Measurements from ENCODE around the gene KCNQ2.

The KCNQ2 gene

DNA sequence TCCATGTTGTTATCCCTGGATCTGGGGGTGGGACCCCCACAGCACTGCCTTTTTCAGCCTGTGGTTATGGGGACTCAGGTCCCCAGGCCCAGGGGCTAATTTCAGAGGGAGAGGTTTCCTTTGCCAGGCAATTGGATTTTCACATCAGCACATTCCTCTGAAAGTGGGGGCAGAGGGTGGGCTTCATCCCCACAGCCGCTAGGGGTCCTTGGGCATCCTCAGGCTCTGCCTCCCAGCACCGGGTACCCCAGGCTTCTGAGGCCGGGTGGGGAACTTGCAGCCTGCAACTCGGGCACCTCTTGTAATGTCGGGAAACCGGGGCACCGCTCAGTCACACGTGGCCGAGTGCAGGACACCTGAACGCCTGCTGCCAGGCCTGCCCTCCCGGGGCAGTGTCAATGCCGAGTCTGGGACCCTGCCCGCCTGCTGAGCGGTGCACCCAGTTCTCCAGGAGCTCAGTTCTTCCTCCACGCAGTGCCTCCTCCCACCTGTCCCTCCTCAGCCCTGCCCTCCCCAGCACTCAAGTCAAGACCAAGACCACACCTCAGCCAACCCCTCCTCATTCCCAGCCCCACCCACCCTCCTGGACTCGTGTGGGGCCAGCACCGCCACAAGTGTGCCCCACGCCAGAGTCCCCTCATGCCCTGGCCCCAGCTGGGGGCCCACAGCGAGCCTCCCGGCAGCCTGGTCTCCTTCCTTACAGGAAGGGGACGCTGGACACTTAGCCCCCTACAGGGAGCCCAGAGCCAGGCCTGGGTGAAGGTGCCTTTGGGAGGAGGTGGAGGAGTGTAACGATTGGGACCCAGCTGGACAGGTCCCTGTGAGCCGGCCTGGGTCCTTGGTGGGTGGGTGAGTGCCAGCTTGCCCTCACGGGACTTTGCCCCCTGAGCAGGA lies 102.5 kb downstream of the KCNQ2 start:
- 83 to 86% methylated on average over 17 to 21 of the region's 24 CpGs for WGBS, 2 experiments (ENCODE audit: insufficient coverage in 2 of 2)
- no peak overlapping the region for H3K27ac ChIP-seq (ENCODE audit: low read depth, low read length, severe bottlenecking)
- H3K4me3 ChIP-seq (ENCODE audit: extremely low read depth, insufficient read depth, low read length, poor library complexity, severe bottlenecking) = no peak overlapping the region
- H3K4me1 ChIP-seq (ENCODE audit: control insufficient read depth, insufficient read depth, low read length, poor library complexity, severe bottlenecking) = no peaks in the 10 kb centered on the region
- no peaks in the 10 kb centered on the region for H3K9me3 ChIP-seq (ENCODE audit: control insufficient read depth, low read length)
- H3K36me3 ChIP-seq (ENCODE audit: control insufficient read depth, insufficient read depth, low read length) = no peaks in the 10 kb centered on the region

DNA sequence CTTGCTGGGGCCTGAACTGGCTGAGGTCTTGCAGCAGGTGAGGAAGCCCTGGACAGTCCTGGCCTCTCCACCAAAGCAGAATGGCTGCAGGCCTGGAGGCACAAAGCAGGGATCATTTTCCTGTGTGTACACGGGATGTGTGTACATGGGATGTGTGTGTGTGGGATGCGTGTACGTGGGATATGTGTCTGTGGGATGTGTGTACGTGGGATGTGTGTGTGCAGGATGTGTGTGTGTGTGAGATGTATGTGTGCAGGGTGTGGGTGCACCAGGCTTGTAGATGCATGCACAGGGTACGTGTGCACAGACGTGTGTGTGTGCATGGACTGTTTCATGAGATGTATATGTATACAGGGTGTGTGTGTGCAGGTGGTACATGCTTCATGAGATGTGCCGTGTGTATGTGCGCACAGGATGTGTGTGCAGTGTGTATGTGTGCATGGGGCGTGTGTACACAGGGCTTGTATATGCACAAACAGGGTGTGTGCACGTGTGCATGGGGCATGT lies 103.4 kb downstream of the KCNQ2 start:
- 90 to 95% methylated on average over 8 to 10 of the region's 10 CpGs for WGBS, 2 experiments (ENCODE audit: insufficient coverage in 2 of 2)
- no peak overlapping the region for H3K4me3 ChIP-seq (ENCODE audit: extremely low read depth, insufficient read depth, low read length, poor library complexity, severe bottlenecking)
- no peaks in the 10 kb centered on the region for H3K9me3 ChIP-seq (ENCODE audit: control insufficient read depth, low read length)
- H3K27ac ChIP-seq (ENCODE audit: low read depth, low read length, severe bottlenecking) = no peak overlapping the region
- H3K36me3 ChIP-seq (ENCODE audit: control insufficient read depth, insufficient read depth, low read length) = no peaks in the 10 kb centered on the region
- no peaks in the 10 kb centered on the region for H3K4me1 ChIP-seq (ENCODE audit: control insufficient read depth, insufficient read depth, low read length, poor library complexity, severe bottlenecking)

DNA sequence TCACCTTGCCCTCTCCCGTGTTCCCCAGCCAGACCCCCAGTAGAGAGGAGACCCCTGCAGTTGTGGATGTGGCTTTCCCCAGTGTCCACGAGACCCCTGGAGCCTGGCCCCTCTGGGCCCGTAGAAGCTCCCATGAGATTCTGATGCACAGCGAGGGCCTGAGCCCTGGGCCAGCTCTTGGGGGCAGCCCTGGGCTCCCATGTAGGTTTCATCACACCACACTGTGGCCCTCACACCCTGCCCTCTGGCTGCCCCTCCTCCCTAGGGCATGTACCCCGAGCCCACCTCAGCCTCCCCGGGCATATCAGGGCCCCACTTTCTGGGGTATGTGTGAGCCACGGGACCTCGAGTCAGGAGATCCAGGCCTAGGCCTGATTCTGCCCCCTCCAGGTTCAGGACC lies 104.3 kb downstream of the KCNQ2 start:
- WGBS, 2 experiments (ENCODE audit: insufficient coverage in 2 of 2) = 89 to 100% methylated on average over 4 to 8 of the region's 8 CpGs
- Histone ChIP-seq H3K36me3 (ENCODE audit: control insufficient read depth, insufficient read depth, low read length) (no peaks in the 10 kb centered on the region), H3K27ac (ENCODE audit: low read depth, low read length, severe bottlenecking) (no peak overlapping the region), H3K4me3 (ENCODE audit: extremely low read depth, insufficient read depth, low read length, poor library complexity, severe bottlenecking) (no peak overlapping the region), H3K9me3 (ENCODE audit: control insufficient read depth, low read length) (no peaks in the 10 kb centered on the region), H3K4me1 (ENCODE audit: control insufficient read depth, insufficient read depth, low read length, poor library complexity, severe bottlenecking) (no peaks in the 10 kb centered on the region)

DNA sequence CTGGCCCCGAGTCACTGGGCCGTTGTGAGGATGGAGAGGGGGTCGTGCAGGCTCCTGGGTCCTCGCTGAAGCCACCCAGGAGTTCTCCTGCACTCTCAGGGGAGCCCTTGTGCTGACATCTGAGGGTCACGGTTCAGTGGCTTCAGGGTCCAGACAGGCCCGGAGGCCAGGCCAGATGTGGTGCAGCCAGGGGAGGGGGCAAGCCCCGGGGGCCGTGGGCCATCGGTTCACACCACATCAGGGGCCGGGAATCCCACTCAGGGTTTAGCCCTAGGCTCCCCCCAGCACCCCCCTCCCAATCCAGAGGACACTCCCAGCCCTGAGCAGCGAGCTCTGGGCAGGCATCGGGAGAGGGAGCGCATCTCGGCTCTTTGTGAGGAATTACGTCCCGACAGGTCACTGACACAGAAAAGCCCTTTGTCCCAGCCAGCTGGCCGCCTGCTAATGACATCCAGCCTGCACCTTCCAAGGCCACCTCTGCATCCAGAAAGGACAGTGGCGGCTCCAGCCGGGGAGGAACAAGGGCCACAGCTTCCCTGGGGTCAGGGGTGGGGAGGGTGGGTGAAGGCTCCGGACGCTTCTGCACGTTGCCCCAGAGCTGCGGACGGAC lies 104.9 kb downstream of the KCNQ2 start:
- Histone ChIP-seq H3K9me3 (ENCODE audit: control insufficient read depth, low read length) (no peaks in the 10 kb centered on the region), H3K4me3 (ENCODE audit: extremely low read depth, insufficient read depth, low read length, poor library complexity, severe bottlenecking) (no peak overlapping the region), H3K27ac (ENCODE audit: low read depth, low read length, severe bottlenecking) (no peak overlapping the region), H3K36me3 (ENCODE audit: control insufficient read depth, insufficient read depth, low read length) (no peaks in the 10 kb centered on the region), H3K4me1 (ENCODE audit: control insufficient read depth, insufficient read depth, low read length, poor library complexity, severe bottlenecking) (no peaks in the 10 kb centered on the region)
- 68 to 80% methylated on average over 15 to 16 of the region's 24 CpGs for WGBS, 2 experiments (ENCODE audit: insufficient coverage in 2 of 2)

DNA sequence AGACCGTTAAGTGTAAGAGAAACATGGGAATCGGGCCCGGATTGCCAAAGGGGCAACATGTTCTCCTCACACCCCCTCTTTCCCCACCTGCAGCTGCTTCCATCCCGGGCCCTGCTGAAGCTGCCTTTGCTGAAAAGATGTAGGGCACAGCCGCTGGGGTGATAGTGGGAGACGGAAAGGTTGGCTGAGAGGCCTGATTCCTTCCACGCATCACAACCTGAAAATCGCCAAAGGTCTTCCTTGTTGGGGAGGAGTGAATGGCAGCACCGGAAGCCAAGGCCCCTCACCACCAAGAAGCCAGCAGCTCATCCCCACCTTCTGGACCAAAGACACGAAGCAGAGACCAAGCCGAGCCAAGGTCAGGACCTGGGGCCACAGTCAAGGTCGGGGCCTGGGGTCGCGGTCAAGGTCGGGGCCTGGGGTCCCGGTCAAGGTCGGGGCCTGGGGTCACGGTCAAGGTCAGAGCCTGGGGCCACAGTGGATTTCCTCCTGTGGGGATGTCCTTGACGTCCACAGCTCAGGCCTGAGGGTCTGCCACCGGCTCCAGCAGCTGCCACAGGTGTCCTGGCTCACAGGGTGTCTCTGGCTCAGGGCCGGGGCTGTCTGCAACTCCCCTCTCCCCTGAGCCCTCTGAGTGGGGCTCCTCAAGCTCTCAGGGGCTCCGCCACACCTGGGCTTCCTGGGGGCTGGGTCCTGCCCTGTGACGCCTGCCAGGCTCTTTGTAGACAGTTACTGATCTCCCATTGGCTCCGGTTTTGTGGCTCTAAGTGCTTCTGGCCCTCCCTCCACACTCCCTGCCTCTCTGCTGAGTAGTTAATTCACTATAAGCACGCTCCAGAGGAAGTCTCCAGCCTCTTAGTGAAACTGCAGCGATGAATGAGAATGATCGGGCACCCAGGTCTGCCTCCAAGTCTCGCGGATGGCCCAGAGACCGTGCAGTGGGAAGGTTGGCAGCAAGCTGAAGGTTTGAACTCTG lies 105.8 kb downstream of the KCNQ2 start:
- Histone ChIP-seq H3K36me3 (ENCODE audit: control insufficient read depth, insufficient read depth, low read length) (no peaks in the 10 kb centered on the region), H3K9me3 (ENCODE audit: control insufficient read depth, low read length) (no peaks in the 10 kb centered on the region), H3K4me3 (ENCODE audit: extremely low read depth, insufficient read depth, low read length, poor library complexity, severe bottlenecking) (no peak overlapping the region), H3K4me1 (ENCODE audit: control insufficient read depth, insufficient read depth, low read length, poor library complexity, severe bottlenecking) (no peaks in the 10 kb centered on the region), H3K27ac (ENCODE audit: low read depth, low read length, severe bottlenecking) (no peak overlapping the region)
- WGBS, 2 experiments (ENCODE audit: insufficient coverage in 2 of 2) = 86 to 88% methylated on average over 25 to 29 of the region's 30 CpGs

DNA sequence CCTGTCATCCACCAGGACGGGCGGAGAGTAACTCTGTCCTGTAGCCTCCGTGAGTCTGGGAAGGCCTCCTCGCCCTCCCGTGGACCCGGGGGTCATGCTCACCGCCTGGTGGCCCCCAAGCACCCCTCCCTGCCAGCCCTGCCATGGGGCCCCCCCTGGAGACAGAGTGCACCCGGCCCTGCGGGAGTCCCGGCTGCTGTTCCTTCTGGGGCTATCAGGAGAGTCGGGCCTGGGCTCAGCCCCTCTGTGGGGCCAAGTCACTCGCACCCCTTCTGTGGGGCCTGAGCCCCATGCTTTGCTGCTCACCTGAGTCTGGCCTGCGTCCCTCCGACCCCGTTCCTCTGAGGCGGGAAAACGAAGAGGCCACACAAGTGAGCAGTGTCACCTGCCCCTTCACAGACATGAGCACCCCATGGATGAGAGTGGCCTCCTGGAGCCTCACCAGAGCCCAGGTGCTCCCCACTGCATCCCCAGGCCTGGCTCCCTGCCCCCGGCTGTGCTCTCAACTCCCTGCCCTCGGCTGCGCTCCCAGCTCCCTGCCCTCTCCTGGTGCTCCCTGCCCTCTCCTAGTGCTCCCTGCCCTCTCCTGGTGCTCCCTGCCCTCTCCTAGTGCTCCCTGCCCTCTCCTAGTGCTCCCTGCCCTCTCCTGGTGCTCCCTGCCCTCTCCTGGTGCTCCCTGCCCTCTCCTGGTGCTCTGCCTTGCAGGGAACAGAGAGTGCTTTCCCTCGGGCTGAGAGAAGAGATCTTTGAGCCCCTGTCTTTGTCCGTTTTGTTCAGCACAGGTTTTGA lies 106.7 kb downstream of the KCNQ2 start:
- Histone ChIP-seq H3K9me3 (ENCODE audit: control insufficient read depth, low read length) (no peaks in the 10 kb centered on the region), H3K4me3 (ENCODE audit: extremely low read depth, insufficient read depth, low read length, poor library complexity, severe bottlenecking) (no peak overlapping the region), H3K27ac (ENCODE audit: low read depth, low read length, severe bottlenecking) (no peak overlapping the region), H3K4me1 (ENCODE audit: control insufficient read depth, insufficient read depth, low read length, poor library complexity, severe bottlenecking) (no peaks in the 10 kb centered on the region), H3K36me3 (ENCODE audit: control insufficient read depth, insufficient read depth, low read length) (no peaks in the 10 kb centered on the region)
- WGBS, 2 experiments (ENCODE audit: insufficient coverage in 2 of 2) = 82 to 84% methylated on average over 17 to 22 of the region's 22 CpGs

DNA sequence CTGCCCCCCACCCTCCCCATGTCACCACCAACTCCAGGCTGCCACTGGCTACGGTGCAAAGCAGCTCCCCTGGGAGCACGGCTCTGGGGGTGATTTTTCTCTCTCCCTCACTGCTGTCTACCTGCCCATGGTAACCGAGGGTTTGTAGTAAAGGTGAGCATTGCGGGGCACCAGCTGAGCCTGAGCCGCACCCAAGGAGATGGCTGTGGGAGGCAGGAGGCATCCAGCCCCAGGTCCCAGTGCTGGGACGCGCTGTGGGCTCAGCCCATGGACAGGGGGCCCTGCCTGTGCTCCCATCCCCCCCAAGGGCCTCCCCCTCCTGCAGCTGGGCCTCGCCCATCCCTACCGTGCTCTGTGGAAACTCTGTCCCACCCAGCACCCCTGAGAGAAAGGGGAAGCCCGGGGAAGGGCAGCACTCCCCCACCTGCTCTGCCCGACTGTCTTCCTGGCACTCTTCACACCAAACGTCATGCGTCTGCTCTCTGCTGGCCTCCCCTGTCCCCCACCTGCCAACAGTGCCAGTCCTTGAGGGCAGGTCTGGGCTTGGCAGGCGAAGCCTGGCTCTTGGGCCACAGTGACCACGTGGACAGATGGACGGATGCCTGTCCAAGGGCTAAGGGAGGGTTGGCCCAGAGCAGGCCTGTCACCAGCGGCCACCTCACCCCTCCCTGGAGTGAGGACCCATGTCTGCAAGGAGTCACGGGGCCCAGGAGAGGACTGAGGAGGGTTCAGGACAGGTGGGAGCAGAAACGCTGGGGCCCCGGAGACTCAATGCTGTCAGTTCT lies 107.5 kb downstream of the KCNQ2 start:
- Histone ChIP-seq H3K4me1 (ENCODE audit: control insufficient read depth, insufficient read depth, low read length, poor library complexity, severe bottlenecking) (peaks cover 4% of the 10 kb centered on the region), H3K4me3 (ENCODE audit: extremely low read depth, insufficient read depth, low read length, poor library complexity, severe bottlenecking) (no peak overlapping the region), H3K9me3 (ENCODE audit: control insufficient read depth, low read length) (no peaks in the 10 kb centered on the region), H3K27ac (ENCODE audit: low read depth, low read length, severe bottlenecking) (no peak overlapping the region), H3K36me3 (ENCODE audit: control insufficient read depth, insufficient read depth, low read length) (no peaks in the 10 kb centered on the region)
- WGBS, 2 experiments (ENCODE audit: insufficient coverage in 2 of 2) = 80 to 89% methylated on average over 13 to 14 of the region's 20 CpGs

DNA sequence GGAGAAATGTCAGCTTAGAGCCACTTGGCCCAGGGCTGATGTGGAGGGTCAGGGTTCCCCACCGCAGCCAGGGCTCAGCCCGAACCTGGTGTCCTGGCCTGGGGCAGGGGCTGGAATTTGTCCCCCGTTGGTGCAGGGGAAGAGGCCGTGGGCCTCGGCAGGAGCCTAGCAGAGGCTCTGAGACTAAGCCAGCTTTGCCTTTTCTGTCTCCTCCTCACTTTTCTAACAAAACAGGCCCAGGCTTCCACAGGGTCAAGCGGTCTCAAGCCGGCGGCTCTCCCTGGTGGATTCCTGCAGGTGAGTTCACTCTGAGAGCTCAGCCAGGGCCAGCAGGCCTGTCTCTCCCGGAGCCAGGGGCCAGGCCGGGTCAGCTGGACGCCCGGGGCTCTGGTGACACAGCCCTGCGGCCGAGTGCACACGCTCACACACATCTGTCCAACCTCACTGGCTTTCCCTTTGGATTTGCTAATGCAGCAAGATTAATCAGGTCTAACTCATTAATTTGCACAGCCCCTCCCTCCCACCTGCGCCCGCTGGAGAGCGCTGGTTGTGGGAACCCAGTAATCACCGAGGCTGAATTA lies 108.4 kb downstream of the KCNQ2 start:
- 84 to 88% methylated on average over 16 to 19 of the region's 19 CpGs for WGBS, 2 experiments (ENCODE audit: insufficient coverage in 2 of 2)
- peaks cover 4% of the 10 kb centered on the region for H3K4me1 ChIP-seq (ENCODE audit: control insufficient read depth, insufficient read depth, low read length, poor library complexity, severe bottlenecking)

More for the DNA sequence above, 108.4 kb downstream of the KCNQ2 start:
- no peak overlapping the region for H3K4me3 ChIP-seq (ENCODE audit: extremely low read depth, insufficient read depth, low read length, poor library complexity, severe bottlenecking)
- H3K27ac ChIP-seq (ENCODE audit: low read depth, low read length, severe bottlenecking) = no peak overlapping the region
- H3K36me3 ChIP-seq (ENCODE audit: control insufficient read depth, insufficient read depth, low read length) = no peaks in the 10 kb centered on the region
- no peaks in the 10 kb centered on the region for H3K9me3 ChIP-seq (ENCODE audit: control insufficient read depth, low read length)

Data from mesodermal cell (in vitro differentiated cells).